Erythroblast (primary cell): ENCODE results near the gene GATA2.

Experiments used
- DNase-seq, 2 experiments: peaks; one replicate each; lab custom pipeline; 2025; lab: John Stamatoyannopoulos, UW
- GATA1 ChIP-seq: IDR thresholded peaks from 2 replicates; pipeline ENCODE4 v1.6.1; 2011; ENCODE audit warnings: low read depth, mild to moderate bottlenecking, control low read depth, low read length, moderate library complexity
- POLR2A ChIP-seq: IDR thresholded peaks from 2 replicates; pipeline ENCODE4 v1.6.1; 2011; ENCODE audit warnings: mild to moderate bottlenecking, low read length

GATA2 gene

GRCh38 chr3:128497305-128498126, 4.5 kb upstream of the GATA2 start:
- TF ChIP-seq POLR2A (peak; percentile 69), GATA1 (peak; percentile 9)
- peak; percentile 91 to 93 for DNase-seq

GRCh38 chr3:128496602-128497304, 3.8 kb upstream of the GATA2 start:
- TF ChIP-seq GATA1: no peak
- TF ChIP-seq POLR2A: no peak
- DNase-seq: peak; percentile 67 to 72

GRCh38 chr3:128496019-128496601, 3.1 kb upstream of the GATA2 start:
- TF ChIP-seq POLR2A: no peak
- DNase-seq: peak; percentile 66 to 67

DNA sequence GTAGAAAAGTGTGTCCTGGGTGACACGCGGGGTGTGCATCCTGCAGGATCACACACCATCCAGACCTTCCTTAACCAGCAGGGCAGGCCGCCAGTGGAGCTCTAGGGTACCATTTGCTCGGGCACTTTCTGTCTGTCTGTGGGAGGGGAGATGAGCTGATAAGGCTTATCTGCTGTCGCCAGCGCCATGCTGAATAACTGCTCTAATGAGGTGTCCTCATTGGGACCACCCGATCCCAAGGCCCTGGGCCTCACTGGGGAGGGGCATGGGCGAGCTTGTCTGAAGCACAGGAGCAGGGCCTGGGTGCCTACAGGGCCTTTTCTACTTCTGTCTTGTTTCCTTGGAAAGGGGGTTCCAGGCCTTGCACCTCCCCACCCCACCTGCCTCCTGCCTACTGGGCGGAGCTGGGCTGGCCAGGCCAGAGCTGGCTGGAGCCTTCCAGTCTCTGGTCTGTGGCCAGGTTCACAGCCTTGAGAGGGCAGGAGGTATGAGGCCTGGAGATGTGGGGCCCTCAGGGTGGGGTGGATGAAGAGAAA, 2.5 kb upstream of the GATA2 start:
- TF ChIP-seq POLR2A (peak; percentile 52), GATA1 (peak; percentile 80)
- peak; percentile 89 to 96 for DNase-seq

- peak in 1 of 2 experiments; percentile 49 for DNase-seq
- TF ChIP-seq POLR2A (no peak), GATA1 (no peak)
These were observed 1.3 kb upstream of the GATA2 start for GRCh38 chr3:128494367-128494650.

DNA sequence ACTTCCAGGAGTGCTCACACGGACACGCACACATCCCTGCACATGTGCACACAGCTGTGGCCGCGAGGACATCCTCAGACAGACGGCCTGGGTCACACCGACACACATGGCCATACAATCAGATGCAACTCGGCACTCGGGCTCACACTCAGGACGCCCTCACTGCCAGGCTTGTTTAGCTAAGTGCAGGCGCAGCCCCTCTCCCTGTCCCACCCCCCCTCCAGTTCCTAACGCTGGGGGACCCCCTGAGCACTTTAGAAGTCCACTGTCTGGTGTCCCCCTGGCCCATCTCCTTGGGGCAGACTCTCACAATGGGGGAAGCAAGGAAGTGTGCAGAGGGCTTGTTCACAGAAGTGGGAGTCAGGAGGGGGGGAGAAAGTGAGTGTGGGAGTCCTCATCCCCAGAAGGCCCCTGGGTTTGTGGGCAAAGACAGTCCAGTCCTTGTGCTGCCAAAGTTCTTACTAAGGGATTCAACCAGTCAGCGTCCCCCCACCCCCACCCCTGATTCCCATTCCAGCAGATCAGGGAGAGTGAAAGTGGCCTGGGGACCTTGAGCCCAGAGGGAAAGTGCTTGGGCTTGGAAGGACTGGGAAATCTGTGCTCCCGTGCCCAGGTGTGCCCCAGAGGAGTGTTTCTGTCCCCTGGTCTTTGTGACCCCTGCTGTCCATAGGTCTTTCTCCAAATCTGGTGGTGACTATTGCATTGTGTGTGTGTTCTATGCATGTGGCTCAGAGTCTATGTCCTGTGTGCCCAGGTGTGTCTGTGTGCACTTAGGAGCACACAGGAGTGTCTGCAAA, 767 bp upstream of the GATA2 start:
- TF ChIP-seq POLR2A (peak; percentile 34), GATA1 (no peak)
- DNase-seq: peak; percentile 68 to 73

DNA sequence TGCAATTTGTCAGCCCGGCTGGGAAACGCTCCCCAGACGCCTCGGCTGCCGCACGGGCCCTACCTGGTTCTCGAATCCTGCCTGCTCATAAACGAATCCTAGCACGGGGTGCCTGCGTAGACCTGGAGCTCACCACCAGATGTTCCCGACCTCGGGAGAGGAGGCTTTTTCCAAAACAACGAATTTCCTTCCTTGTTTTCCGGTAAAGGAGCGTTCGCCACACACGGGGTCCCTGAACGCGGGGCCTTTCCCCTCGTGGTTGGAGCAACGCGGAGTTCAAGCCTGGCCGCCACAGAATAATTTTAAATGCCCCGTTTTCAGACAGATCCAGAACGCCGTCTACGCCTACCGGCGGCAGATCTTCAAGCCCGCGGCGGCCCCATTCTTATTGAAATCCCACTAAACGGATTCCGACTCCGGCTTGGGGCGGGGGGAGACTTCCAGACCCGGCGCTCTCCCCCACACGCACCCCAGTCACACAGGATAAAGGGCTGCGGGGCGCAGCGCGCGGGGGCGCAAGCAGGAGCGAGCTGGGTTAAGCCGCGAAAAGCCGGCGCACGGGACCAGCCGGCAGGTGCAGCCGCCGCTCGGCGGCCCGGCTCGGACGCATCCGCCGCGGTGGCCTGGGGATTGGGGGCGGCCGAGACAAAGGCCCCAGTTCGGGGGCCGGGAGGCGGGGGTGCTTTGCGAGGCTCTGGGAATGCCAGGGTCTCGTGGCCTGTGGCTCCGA, 895 bp downstream of the GATA2 start:
- TF ChIP-seq POLR2A (peak; percentile 18), GATA1 (no peak)
- DNase-seq: peak; percentile 61 to 74

GRCh38 chr3:128491691-128491940, 1.4 kb downstream of the GATA2 start:
- no peak for TF ChIP-seq POLR2A
- no peak for TF ChIP-seq GATA1
- DNase-seq: peak; percentile 60 to 73

- peak; percentile 65 to 75 for DNase-seq
- no peak for TF ChIP-seq POLR2A
- no peak for TF ChIP-seq GATA1
These were observed 1.9 kb downstream of the GATA2 start for GRCh38 chr3:128490915-128491690.

DNA sequence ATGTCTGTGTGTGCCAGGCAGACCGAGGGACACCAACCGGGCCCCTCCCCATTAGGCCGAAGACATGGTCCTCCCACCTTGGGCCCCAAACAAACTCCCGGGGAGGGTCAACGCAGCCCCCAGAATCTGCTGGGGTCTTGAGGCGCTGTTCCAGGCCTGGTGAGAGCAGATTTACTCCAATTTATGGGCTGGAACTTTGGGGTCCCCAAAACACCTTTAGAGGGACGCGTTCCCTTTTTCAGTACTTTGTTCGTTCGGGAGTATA, 2.4 kb downstream of the GATA2 start:
- TF ChIP-seq POLR2A (no peak), GATA1 (no peak)
- DNase-seq: no peak

DNA sequence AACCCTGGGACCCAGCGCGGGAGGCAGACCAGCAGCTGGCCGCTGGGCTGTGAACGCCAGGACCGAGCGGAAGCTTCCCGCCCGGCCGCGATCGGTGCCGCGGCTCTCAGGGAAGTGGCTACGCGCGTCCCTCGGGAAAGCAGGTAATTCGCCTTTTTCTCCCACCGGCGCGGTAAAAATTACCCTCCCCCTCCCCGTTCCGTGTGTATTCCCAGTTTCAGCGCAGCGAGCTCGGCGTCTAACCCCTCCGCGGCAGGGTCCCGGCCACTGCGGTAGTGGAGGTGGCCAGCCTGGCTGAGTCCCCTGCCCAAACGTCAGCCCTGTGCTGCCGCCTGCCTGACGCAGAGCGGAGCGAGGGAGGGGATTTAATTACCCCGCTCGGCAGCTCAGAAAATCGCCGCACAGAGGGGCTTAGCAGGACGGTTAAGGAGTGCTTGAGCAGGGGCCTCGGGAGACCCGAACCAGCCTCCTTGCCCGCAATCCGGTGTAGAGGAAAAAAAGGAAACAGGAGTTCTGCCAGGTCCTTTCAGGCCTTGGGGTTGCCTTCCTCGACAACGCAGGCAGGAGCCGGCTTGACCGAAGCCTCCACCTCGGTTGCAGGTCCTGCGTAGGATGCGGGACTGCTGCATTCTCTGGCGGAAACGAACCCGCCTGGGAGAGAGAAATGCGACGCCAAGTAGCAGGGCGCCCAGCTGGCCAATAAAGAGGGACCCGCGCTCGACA, 2.9 kb downstream of the GATA2 start:
- TF ChIP-seq GATA1 (no peak), POLR2A (peak; percentile 49)
- peak; percentile 74 to 84 for DNase-seq

GRCh38 chr3:128489674-128489926, 3.4 kb downstream of the GATA2 start:
- TF ChIP-seq POLR2A (no peak), GATA1 (no peak)
- DNase-seq: no peak
